ENCODE data around the gene PIGU. TPM values are rescaled to one million over a fixed set of nuclear protein-coding genes. Genes with fewer than 3 reads are reported as not detected.

Gene PIGU
- total RNA-seq, 1 donor from 2014 or later: 46.2 TPM

DNA sequence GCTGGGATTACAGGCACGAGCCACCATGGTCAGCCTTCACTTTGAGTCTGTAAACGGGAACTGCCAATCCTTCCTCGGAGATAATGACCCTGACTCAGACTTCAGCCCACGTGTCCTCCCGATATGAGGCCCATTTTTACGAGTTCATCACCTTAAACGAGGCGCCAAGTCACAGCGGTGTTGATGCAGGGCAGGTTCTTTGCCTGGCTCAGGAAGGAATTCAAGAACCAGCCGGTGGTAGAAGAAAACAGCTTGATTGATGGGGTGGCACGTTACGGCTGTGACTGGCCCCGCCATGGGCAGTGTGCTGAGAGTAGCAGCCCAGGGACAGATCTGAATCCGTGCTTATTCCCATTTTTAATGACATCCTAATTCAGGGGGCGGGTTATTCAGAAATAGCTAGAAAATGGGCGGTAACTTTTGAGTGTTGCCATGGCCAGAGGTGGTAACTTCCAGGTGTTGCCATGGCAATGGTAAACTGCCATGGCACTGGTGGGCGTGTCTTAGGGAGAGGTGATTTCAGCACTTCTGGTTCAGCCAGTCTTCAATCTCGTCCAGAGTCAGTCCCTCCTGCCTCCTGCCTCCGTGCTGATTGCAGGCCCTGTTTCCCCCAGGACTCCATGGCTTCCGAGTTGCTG is 127.5 kb downstream of the PIGU start:
- no peak for DNase-seq (ENCODE audit: extremely low spot score, unreplicated experiment)
- H3K27ac Mint-ChIP-seq: peak overlapping the region; percentile 88

DNA sequence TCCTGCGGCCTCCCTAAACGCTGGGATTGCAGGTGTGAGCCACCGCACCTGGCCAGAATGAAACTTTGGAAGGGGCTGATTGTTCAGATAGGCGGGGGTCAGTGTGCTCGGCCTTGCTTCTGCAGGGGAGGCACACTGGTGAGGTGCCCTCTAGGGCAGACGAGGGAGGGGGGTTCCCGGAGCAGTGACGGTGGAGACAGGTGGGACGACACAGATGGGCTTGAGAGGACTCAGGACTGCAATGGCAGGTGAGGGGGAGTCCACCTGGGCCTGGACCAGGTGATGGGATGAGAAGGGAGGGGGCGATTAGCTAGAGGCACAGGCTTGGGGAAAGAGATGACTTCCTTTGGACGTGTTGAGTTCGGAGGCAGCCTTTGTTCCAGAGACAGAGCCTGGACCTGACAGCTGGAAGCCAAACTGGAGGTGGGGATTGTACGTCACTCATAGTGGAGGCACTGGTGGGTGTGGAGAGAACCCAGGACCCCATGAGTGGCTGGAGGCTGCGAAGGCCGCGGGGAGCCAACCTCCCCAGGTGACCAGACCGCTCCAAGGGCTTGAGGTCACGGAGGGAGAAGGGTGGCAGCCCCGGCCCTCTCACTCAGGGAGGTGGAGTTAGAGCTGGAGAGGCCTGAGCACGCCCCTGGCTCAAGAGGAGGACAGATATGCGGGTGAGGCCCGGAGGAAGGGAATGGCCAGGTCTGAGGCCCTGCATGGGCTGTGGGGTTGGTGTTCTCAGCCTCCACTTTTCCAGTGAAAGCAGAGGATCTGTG is 128.9 kb downstream of the PIGU start:
- Mint-ChIP-seq H3K9me3 (peaks cover 5% of the 10 kb centered on the region), H3K27ac (peak overlapping the region; percentile 35)

More for the DNA sequence above, 127.5 kb downstream of the PIGU start:
- Mint-ChIP-seq H3K27me3 (no peaks in the 10 kb centered on the region), H3K4me1 (ENCODE audit: unreplicated experiment) (peaks cover 40% of the 10 kb centered on the region), H3K36me3 (peaks cover 6% of the 10 kb centered on the region), H3K4me3 (peak overlapping the region; percentile 69), H3K9me3 (peaks cover 5% of the 10 kb centered on the region)
- TF ChIP-seq, protein P1, sequence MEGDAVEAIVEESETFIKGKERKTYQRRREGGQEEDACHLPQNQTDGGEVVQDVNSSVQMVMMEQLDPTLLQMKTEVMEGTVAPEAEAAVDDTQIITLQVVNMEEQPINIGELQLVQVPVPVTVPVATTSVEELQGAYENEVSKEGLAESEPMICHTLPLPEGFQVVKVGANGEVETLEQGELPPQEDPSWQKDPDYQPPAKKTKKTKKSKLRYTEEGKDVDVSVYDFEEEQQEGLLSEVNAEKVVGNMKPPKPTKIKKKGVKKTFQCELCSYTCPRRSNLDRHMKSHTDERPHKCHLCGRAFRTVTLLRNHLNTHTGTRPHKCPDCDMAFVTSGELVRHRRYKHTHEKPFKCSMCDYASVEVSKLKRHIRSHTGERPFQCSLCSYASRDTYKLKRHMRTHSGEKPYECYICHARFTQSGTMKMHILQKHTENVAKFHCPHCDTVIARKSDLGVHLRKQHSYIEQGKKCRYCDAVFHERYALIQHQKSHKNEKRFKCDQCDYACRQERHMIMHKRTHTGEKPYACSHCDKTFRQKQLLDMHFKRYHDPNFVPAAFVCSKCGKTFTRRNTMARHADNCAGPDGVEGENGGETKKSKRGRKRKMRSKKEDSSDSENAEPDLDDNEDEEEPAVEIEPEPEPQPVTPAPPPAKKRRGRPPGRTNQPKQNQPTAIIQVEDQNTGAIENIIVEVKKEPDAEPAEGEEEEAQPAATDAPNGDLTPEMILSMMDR (conservative IDR thresholded peaks at IDR 0.05): no peak

DNA sequence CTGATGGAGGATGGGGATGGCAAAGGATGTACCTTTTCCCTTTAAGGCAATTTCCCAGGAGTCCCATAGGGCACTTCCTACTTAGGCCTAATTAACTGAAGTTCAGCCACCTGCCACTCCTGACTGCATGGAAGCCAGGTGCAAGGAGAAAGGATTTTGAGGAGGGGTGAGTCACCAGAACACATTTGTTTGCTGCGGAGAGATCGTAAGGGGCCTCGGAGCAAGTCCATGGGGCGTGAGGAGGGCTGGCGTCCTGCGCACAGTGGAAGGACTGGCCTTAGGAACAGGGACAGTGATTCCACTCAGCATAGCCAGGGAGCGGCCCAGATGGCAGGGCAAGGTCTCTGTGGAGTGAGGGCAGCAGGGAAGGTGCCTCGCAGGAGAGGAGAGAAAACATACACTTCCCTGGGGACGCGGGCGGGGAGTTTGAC is 130.1 kb downstream of the PIGU start:
- TF ChIP-seq, protein P1 (conservative IDR thresholded peaks at IDR 0.05): no peak
- Mint-ChIP-seq H3K4me3 (peak overlapping the region; percentile 63), H3K27ac (peak overlapping the region; percentile 67), H3K4me1 (ENCODE audit: unreplicated experiment) (peaks cover 42% of the 10 kb centered on the region), H3K36me3 (peaks cover 10% of the 10 kb centered on the region), H3K27me3 (no peaks in the 10 kb centered on the region), H3K9me3 (peaks cover 5% of the 10 kb centered on the region)
- DNase-seq (ENCODE audit: extremely low spot score, unreplicated experiment): no peak

More for the DNA sequence above, 128.9 kb downstream of the PIGU start:
- Mint-ChIP-seq H3K27me3 (no peaks in the 10 kb centered on the region), H3K4me3 (no peak overlapping the region), H3K4me1 (ENCODE audit: unreplicated experiment) (peaks cover 47% of the 10 kb centered on the region), H3K36me3 (peaks cover 10% of the 10 kb centered on the region)
- TF ChIP-seq, protein P1 (conservative IDR thresholded peaks at IDR 0.05): no peak
- no peak for DNase-seq (ENCODE audit: extremely low spot score, unreplicated experiment)

DNA sequence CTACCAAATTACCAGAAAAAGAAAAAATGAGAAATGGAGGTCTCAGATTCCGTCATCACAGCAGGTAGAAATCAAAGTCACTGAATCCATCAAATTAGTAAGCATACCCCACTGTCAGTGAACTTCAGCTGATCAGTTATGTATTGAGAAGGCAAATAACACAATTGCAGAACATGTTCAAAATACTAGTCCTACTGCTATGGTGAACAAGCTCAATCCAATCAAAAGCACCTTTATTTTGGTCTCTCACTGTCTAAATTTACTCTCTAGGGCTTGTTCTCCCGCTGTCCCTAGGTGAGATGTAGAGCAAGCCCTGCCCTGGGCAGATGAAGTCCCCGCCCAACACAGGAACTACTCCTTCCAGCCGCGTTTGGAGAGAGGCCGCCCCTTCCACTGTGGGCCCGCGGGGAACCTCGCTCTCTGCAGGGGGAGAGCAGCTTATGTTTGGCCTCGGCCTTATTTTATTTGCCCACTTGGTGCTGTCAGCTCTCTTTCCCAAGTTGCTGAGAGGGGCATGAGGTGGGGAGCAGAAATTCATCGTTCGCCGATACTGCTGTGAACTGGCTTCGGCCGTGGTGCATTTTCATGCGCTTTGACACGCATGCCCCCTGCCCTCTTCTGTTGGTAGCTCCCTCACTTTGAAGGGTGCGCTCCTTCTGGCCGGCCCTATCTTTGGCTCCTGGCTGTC is 132.6 kb downstream of the PIGU start:
- H3K27ac Mint-ChIP-seq: peak overlapping the region; percentile 70
- H3K9me3 Mint-ChIP-seq: peaks cover under 1% of the 10 kb centered on the region
- peak overlapping the region; percentile 12 for H3K4me3 Mint-ChIP-seq
- peaks cover 25% of the 10 kb centered on the region for H3K36me3 Mint-ChIP-seq
- H3K4me1 Mint-ChIP-seq (ENCODE audit: unreplicated experiment): peaks cover 35% of the 10 kb centered on the region
- TF ChIP-seq, protein P1 (conservative IDR thresholded peaks at IDR 0.05): no peak
- no peaks in the 10 kb centered on the region for H3K27me3 Mint-ChIP-seq
- DNase-seq (ENCODE audit: extremely low spot score, unreplicated experiment): no peak

DNA sequence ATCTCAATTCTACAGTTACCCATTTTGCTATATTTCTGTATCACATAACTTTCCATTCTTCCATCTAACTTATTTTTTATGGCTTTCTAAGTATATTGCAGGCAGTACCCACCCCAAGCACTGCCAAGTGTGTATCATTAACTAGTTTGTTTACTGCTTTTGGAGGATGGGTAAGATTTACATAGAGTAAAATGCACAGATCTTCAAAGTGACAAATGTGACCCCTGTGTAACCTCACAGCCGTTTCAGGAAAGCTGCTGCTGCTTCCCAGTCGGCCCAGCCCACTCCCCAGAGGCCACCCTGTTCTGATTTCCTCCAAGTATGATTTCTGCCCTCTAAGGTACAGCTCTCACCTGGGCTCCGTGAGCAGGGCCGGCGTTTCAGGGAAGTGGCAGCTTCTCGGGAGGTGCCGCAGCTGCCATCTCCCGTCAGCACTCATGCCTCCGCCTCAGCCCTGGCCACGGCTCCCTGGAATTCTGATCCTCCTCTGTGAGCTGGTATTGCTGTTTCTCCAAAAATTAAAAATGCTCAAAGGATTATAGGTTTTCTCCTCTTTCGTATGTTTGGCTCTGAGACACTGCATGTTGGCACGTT is 133.3 kb downstream of the PIGU start:
- peak overlapping the region; percentile 70 for H3K27ac Mint-ChIP-seq
- H3K9me3 Mint-ChIP-seq: no peaks in the 10 kb centered on the region
- H3K4me3 Mint-ChIP-seq: no peak overlapping the region
- DNase-seq (ENCODE audit: extremely low spot score, unreplicated experiment): no peak
- TF ChIP-seq, protein P1 (conservative IDR thresholded peaks at IDR 0.05): no peak
- peaks cover 33% of the 10 kb centered on the region for H3K4me1 Mint-ChIP-seq (ENCODE audit: unreplicated experiment)
- H3K27me3 Mint-ChIP-seq: no peaks in the 10 kb centered on the region
- peaks cover 27% of the 10 kb centered on the region for H3K36me3 Mint-ChIP-seq
